Esophagus muscularis mucosa (tissue), 3 donors: ENCODE measurements around the gene ZNF485.

Experiments used
- POLR2A ChIP-seq: fragments of 450-650 bp; IDR thresholded peaks from one replicate; pipeline ENCODE4 v1.6.1; 2017; ENCODE audit warnings: antibody characterized with exemption, moderate library complexity, mild to moderate bottlenecking, low read depth
- TF ChIP-seq, protein P1 (sequence below), 3 experiments: fragments of 200-600 bp in 2 of 3; fragments of 450-650 bp in 1 of 3; sonication (generic) in 2 of 3; IDR thresholded peaks; one replicate each; pipeline ENCODE4 v1.5.1; 2017 to 2019; ENCODE audit warnings: antibody characterized with exemption in 3 of 3, mild to moderate bottlenecking in 2 of 3, moderate library complexity in 1 of 3

DNA sequence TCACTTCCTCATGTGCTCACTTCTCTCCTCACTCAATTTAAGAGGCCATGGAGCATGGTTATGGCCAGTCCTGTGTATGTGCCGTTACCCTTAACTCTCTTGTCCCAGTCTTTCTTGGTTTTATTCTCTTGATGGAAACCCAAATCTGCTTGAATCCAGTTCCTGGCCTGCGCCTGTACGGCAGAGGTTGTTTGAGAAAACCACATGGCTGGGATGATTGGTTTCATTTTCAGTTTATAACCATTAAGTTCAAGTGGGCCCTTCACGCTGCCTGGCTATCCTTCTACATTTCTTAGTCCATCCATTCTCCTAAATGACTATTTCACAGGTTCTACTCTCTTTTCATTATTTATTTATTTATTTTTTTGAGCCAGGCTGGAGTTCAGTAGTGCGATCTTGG lies 30.2 kb upstream of the ZNF485 start:
- TF ChIP-seq, protein P1, sequence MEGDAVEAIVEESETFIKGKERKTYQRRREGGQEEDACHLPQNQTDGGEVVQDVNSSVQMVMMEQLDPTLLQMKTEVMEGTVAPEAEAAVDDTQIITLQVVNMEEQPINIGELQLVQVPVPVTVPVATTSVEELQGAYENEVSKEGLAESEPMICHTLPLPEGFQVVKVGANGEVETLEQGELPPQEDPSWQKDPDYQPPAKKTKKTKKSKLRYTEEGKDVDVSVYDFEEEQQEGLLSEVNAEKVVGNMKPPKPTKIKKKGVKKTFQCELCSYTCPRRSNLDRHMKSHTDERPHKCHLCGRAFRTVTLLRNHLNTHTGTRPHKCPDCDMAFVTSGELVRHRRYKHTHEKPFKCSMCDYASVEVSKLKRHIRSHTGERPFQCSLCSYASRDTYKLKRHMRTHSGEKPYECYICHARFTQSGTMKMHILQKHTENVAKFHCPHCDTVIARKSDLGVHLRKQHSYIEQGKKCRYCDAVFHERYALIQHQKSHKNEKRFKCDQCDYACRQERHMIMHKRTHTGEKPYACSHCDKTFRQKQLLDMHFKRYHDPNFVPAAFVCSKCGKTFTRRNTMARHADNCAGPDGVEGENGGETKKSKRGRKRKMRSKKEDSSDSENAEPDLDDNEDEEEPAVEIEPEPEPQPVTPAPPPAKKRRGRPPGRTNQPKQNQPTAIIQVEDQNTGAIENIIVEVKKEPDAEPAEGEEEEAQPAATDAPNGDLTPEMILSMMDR (IDR thresholded peaks at IDR 0.05): no peak
- no peak for TF ChIP-seq POLR2A
